ENCODE measurements around the gene SRP68. TPM values are rescaled to one million over a fixed set of nuclear protein-coding genes. Genes with fewer than 3 reads are reported as not detected.

SRP68 gene
- total and polyA plus RNA-seq, 2 of the 4 experiments (the other 2 are of a cell fraction), result 47.1 to 82.6 TPM

DNA sequence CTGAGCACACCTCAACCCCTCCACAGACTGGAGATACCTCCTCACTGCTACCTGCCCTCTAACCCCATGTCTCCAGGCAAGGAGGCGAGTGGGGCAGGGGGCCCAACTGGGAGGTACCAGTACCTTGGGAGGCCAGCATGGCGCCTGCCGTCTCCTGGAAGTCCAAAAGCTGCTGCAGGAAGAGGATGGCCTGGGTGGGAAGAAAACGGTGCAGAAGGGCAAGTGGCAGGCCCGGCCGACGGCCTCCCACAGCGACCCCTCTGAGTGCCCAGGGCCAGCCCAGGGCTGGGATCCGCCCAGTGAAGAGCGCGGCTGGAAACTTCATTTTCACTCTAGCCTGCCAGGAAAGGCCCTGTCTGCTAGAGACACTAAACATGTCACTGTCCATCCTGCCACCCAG is 15.2 kb upstream of the SRP68 start:
- in situ Hi-C loops (cut with MboI; ENCODE audit: low sequenced_read_pairs), result no loop called here
- Histone ChIP-seq H4K91ac (ENCODE audit: insufficient read depth, low read depth, low read length) (no peak overlapping the region), H4K5ac (ENCODE audit: low read depth, low read length) (no peak overlapping the region), H2AFZ (replicated peaks; ENCODE audit: low read length, poor library complexity) (peak overlapping the region; percentile 49), H3K23ac (ENCODE audit: low read depth, low read length) (no peak overlapping the region), H2AK5ac (ENCODE audit: low read depth, low read length) (no peak overlapping the region), H3K56ac (ENCODE audit: extremely low read depth, insufficient read depth, low read length) (no peak overlapping the region), H4K8ac (ENCODE audit: low read depth in 2 of 2, low read length in 2 of 2) (no peak overlapping the region), H3K4me1 (ENCODE audit: control insufficient read depth, insufficient read depth, low read length) (no peaks in the 10 kb centered on the region), H3K27me3 (ENCODE audit: control insufficient read depth, insufficient read depth, low read length) (no peaks in the 10 kb centered on the region), H2BK15ac (ENCODE audit: low read depth, low read length) (no peak overlapping the region), H3K9ac (ENCODE audit: low read depth, low read length) (no peak overlapping the region), H3K4me2 (ENCODE audit: low read depth, low read length) (no peak overlapping the region), H2BK20ac (ENCODE audit: low read depth, low read length) (no peak overlapping the region), H3K9me1 (ENCODE audit: insufficient read depth, low read length) (no peaks in the 10 kb centered on the region), H4K20me1 (ENCODE audit: insufficient read depth, low read length) (no peaks in the 10 kb centered on the region; the same call in 1 of the 2 replicates), H3K27ac (ENCODE audit: insufficient read depth, low read length) (no peak overlapping the region), H3K18ac (ENCODE audit: low read depth, low read length) (no peak overlapping the region), H2BK5ac (ENCODE audit: low read depth, low read length, poor library complexity, severe bottlenecking) (no peak overlapping the region), H3K14ac (replicated peaks; ENCODE audit: low read depth, low read length) (no peak overlapping the region), H3K4me3 (ENCODE audit: insufficient read depth, low read depth, low read length) (no peak overlapping the region), H3K9me3 (ENCODE audit: control insufficient read depth, insufficient read depth, low read length) (no peaks in the 10 kb centered on the region), H3K4ac (ENCODE audit: low read depth, low read length) (no peak overlapping the region), H2AK9ac (replicated peaks; ENCODE audit: low read depth, low read length, poor library complexity) (no peak overlapping the region), H2BK120ac (ENCODE audit: low read depth, low read length) (no peak overlapping the region), H3K36me3 (ENCODE audit: control insufficient read depth, insufficient read depth, low read length) (peaks cover 79% of the 10 kb centered on the region), H3K79me1 (ENCODE audit: low read depth in 1 of 2, low read length in 2 of 2) (peaks cover 0 to under 1% of the 10 kb centered on the region in 2 experiments; a peak in 1 of 4 replicates)
- BruUV-seq (replicated peaks), result no TSS peak
- dilution Hi-C loops (cut with HindIII; ENCODE audit: low sequenced_read_pairs, unreplicated experiment), result no loop called here
- WGBS, 2 experiments (ENCODE audit: extremely low coverage in 2 of 2, insufficient read length in 1 of 2), result no CpG with 5 or more reads among the region's 11 CpGs
- intact Hi-C loops (cut with micrococcal nuclease), result no loop called here
- DNase-seq, result no peak
- ChIA-PET POLR2A (ENCODE audit: unreplicated experiment) (no interaction called here), CTCF (no interaction called here)
- no peak for ATAC-seq (ENCODE audit: low read depth)
- no peak for TF ChIP-seq MAFK (IDR thresholded peaks at IDR 0.05; ENCODE audit: low read depth, low read length)
- no peak for TF ChIP-seq CHD1 (IDR thresholded peaks at IDR 0.05; ENCODE audit: low read depth, low read length)
- no peak for TF ChIP-seq CEBPB (IDR thresholded peaks at IDR 0.05; ENCODE audit: low read depth, low read length)

All from IMR-90 (cell line).